HepG2 (cell line): ENCODE results near the gene RAB35. TPM values are rescaled to one million over a fixed set of nuclear protein-coding genes. Genes with fewer than 3 reads are reported as not detected.

Experiments
- AKNA ChIP-seq: sonication (generic); formaldehyde crosslinking; IDR thresholded peaks from 2 replicates; pipeline ENCODE4 v1.4.0; 2020; ENCODE audit warnings: missing genetic modification reagents, borderline replicate concordance
- CENPBD1 ChIP-seq: sonication (generic); formaldehyde crosslinking; IDR thresholded peaks from 2 replicates; pipeline ENCODE4 v1.8.0; 2022; ENCODE audit warnings: missing genetic modification reagents, low read depth, mild to moderate bottlenecking, borderline replicate concordance
- HDAC1 ChIP-seq: sonication (generic); formaldehyde crosslinking; IDR thresholded peaks from 2 replicates; pipeline ENCODE4 v1.5.1; 2020; ENCODE audit warnings: mild to moderate bottlenecking, missing genetic modification reagents
- KDM5A ChIP-seq: fragments of 200-600 bp; sonication (generic); IDR thresholded peaks from 2 replicates; pipeline ENCODE4 v1.7.0; 2018; ENCODE audit warnings: antibody characterized with exemption, mild to moderate bottlenecking, low read length, borderline replicate concordance
- PHF21A ChIP-seq: sonication (generic); formaldehyde crosslinking; IDR thresholded peaks from 2 replicates; pipeline ENCODE4 v1.5.0; 2020; ENCODE audit warnings: mild to moderate bottlenecking, missing genetic modification reagents
- SOX13 ChIP-seq, 3 experiments: fragments of 450-650 bp in 1 of 3; sonication (generic) in 1 of 3; formaldehyde crosslinking in 1 of 3; IDR thresholded peaks in 2 of 3; conservative IDR thresholded peaks in 1 of 3; 2 replicates each; pipeline versions ENCODE4 v1.5.0 to v1.6.1; 2016 to 2020; ENCODE audit warnings: antibody characterized with exemption in 1 of 3, mild to moderate bottlenecking in 1 of 3, missing compliant biosample characterization in 1 of 3, missing genetic modification reagents in 1 of 3, moderate library complexity in 1 of 3
- ZBTB43 ChIP-seq: sonication (generic); formaldehyde crosslinking; conservative IDR thresholded peaks from 2 replicates; pipeline ENCODE4 v1.4.0; 2020; ENCODE audit warnings: missing genetic modification reagents
- ZNF790 ChIP-seq: sonication (generic); formaldehyde crosslinking; IDR thresholded peaks from 2 replicates; pipeline ENCODE4 v1.8.0; 2022; ENCODE audit warnings: missing genetic modification reagents, mild to moderate bottlenecking, borderline replicate concordance
- polyA plus RNA-seq, 8 experiments: library from polyadenylated mRNA; depleted of rRNA in 3 of 8; stranded (reverse) in 7 of 8; unstranded in 1 of 8; fragments of >200 nt; fragmentation: Illumina TruSeq in 4 of 8; extraction: Trizol in 4 of 8; gene quantifications; 2 replicates each; pipeline versions ENCODE4 v1.2.1 to v1.2.3, GENCODE V29; 2011 to 2016; ENCODE audit warnings: low read depth in 4 of 8, missing spikeins in 1 of 8, mixed read lengths in 1 of 8; ENCODE audit not compliant: insufficient read depth in 1 of 8
- total RNA-seq, 5 experiments: library from RNA; depleted of rRNA; stranded (reverse); fragments of >200 nt; fragmentation: Illumina TruSeq; extraction: Trizol; gene quantifications; 2 replicates each; pipeline ENCODE4 v1.2.3, GENCODE V29; 2016; ENCODE audit warnings: low read depth in 1 of 5

Gene RAB35
- total and polyA plus RNA-seq, 2 of the 13 experiments (the other 11 are each of a cell fraction or from before 2014, with no cell fraction given): 25.2 to 29.1 TPM

- no peak for TF ChIP-seq SOX13 (IDR thresholded peaks at IDR 0.05)
- no peak for TF ChIP-seq SOX13 (CRISPR knock-in tag; conservative IDR thresholded peaks at IDR 0.05 in 1 of 2, IDR thresholded peaks at IDR 0.05 in 1 of 2)
- no peak for TF ChIP-seq KDM5A
- TF ChIP-seq AKNA (CRISPR knock-in tag): no peak
- TF ChIP-seq CENPBD1 (CRISPR knock-in tag): no peak
- TF ChIP-seq PHF21A (CRISPR knock-in tag): no peak
- no peak for TF ChIP-seq HDAC1
- no peak for TF ChIP-seq ZBTB43 (CRISPR knock-in tag)
- no peak for TF ChIP-seq ZNF790 (CRISPR knock-in tag)
Measured at GRCh38 chr12:120071493-120072020, 45.0 kb downstream of the RAB35 start (continued).
